ENCODE results near the gene TOR4A.

The TOR4A gene

DNA sequence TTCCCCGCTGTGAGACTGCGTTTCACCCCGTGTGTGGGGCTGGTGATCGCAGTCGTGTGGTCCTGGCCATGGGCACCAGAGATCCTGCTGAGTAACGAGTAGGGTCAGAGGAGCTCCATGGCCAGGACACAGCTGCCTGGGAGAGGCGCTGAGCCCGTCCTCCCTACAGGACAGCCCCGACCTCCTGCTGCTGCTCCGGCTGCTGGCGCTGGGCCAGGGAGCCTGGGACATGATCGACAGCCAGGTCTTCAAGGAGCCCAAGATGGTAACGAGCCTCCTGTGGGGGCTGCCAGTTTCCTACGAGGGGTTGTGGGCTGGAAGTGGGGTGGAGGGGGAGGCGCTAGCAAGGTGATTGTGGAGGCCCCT, 11.4 kb upstream of the TOR4A start:
- peaks cover 44% of the 10 kb centered on the region for H3K36me3 ChIP-seq
- peak; percentile 32 for DNase-seq
- TF ChIP-seq, protein P1, sequence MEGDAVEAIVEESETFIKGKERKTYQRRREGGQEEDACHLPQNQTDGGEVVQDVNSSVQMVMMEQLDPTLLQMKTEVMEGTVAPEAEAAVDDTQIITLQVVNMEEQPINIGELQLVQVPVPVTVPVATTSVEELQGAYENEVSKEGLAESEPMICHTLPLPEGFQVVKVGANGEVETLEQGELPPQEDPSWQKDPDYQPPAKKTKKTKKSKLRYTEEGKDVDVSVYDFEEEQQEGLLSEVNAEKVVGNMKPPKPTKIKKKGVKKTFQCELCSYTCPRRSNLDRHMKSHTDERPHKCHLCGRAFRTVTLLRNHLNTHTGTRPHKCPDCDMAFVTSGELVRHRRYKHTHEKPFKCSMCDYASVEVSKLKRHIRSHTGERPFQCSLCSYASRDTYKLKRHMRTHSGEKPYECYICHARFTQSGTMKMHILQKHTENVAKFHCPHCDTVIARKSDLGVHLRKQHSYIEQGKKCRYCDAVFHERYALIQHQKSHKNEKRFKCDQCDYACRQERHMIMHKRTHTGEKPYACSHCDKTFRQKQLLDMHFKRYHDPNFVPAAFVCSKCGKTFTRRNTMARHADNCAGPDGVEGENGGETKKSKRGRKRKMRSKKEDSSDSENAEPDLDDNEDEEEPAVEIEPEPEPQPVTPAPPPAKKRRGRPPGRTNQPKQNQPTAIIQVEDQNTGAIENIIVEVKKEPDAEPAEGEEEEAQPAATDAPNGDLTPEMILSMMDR (IDR thresholded peaks at IDR 0.05; ENCODE audit: low read depth, low read length): no peak
- no peak overlapping the region for H3K4me3 ChIP-seq (ENCODE audit: low read depth, low read length)
- H3K9me3 ChIP-seq: no peaks in the 10 kb centered on the region
- H3K4me1 ChIP-seq: no peaks in the 10 kb centered on the region
- H3K27me3 ChIP-seq: no peaks in the 10 kb centered on the region

DNA sequence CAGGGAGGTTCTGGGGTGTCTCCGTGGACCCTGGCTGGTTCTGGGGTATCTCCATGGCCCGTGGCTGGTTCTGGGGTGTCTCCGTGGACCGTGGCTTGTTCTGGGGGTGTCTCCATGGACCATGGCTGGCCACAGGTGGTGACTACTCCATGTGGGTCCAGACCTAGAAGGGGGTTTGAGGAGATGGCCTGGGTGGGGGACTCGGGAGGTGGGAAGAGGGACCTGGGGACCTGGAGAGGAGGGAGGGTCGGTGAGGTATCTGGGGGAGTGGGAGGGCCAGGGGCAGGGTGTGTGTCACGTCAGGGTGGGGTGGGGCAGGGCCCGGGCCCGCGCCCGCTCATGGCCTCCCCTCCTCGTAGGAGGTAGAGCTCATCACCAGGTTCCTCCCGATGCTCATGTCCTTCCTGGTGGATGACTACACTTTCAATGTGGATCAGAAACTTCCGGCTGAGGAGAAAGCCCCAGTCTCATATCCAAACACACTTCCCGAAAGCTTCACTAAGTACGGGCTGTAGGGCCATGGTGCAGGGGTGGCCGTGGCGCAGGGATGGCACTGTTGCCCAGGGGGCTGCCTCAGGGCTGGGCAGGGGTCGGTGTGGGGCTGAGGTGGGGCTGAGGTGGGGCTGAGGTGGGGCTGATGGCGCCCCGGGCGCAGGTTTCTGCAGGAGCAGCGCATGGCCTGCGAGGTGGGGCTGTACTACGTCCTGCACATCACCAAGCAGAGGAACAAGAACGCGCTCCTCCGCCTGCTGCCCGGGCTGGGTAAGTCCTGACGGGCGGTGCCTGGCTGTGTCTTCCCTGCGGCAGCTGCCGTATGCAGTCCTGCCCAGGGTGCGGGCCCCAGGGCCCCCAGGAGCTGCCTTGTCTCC, 10.7 kb upstream of the TOR4A start:
- no peak for DNase-seq
- H3K4me1 ChIP-seq: no peaks in the 10 kb centered on the region
- TF ChIP-seq, protein P1 (IDR thresholded peaks at IDR 0.05; ENCODE audit: low read depth, low read length): no peak
- H3K9me3 ChIP-seq: no peaks in the 10 kb centered on the region
- H3K4me3 ChIP-seq (ENCODE audit: low read depth, low read length): no peak overlapping the region
- H3K27me3 ChIP-seq: no peaks in the 10 kb centered on the region
- peaks cover 46% of the 10 kb centered on the region for H3K36me3 ChIP-seq

- no peak for DNase-seq
- Histone ChIP-seq H3K36me3 (peaks cover 47% of the 10 kb centered on the region), H3K27me3 (no peaks in the 10 kb centered on the region), H3K9me3 (no peaks in the 10 kb centered on the region), H3K4me1 (no peaks in the 10 kb centered on the region), H3K4me3 (ENCODE audit: low read depth, low read length) (no peak overlapping the region)
- TF ChIP-seq, protein P1 (IDR thresholded peaks at IDR 0.05; ENCODE audit: low read depth, low read length): no peak
Observed at GRCh38 chr9:137267933-137268355, 9.6 kb upstream of the TOR4A start.

- TF ChIP-seq, protein P1 (IDR thresholded peaks at IDR 0.05; ENCODE audit: low read depth, low read length): no peak
- DNase-seq: no peak
- H3K4me1 ChIP-seq: no peaks in the 10 kb centered on the region
- H3K36me3 ChIP-seq: peaks cover 47% of the 10 kb centered on the region
- no peaks in the 10 kb centered on the region for H3K27me3 ChIP-seq
- H3K4me3 ChIP-seq (ENCODE audit: low read depth, low read length): no peak overlapping the region
- no peaks in the 10 kb centered on the region for H3K9me3 ChIP-seq
Observed at GRCh38 chr9:137268538-137269201, 8.9 kb upstream of the TOR4A start.

DNA sequence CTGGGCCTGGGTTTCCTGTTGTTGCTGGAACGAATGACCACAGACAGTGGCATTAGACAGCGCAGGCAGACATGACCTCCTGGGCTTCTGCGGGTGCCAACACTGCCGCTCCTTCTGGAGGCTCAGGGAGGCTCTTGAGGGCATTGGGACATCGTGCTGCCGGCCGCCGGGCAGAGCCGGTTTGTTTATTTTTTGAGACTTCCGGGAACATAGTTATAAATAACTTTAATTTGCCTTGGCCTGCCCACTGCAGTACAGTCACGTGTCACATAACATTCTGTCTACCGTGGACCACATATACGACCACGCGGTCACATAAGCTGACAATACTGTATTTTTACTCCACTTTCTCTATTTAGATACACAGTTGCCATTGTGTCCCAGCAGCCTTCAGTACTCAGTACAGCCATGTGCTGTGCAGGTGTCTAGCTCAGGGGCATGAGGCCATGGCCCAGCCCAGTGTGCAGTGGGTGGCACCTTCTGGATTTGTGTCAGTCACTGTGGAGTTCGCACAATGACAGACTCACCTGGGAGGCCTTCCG, 8.2 kb upstream of the TOR4A start:
- Histone ChIP-seq H3K9me3 (no peaks in the 10 kb centered on the region), H3K4me3 (ENCODE audit: low read depth, low read length) (no peak overlapping the region), H3K4me1 (no peaks in the 10 kb centered on the region), H3K27me3 (no peaks in the 10 kb centered on the region), H3K36me3 (peaks cover 41% of the 10 kb centered on the region)
- TF ChIP-seq, protein P1 (IDR thresholded peaks at IDR 0.05; ENCODE audit: low read depth, low read length): no peak
- DNase-seq: no peak
